GM06990 (cell line): ENCODE measurements around the gene SLC25A47.
"Not testable (repeated sequence)": the region's sequence is repeated elsewhere in the genome, so short reads cannot be mapped to it uniquely, and the experiment has no call there.

Source experiments
- DNase-seq: peaks from one replicate; pipeline ENCODE4 v3.0.0-alpha.2; 2011; ENCODE audit not compliant: insufficient read length; ENCODE audit errors: extremely low read depth
- H3K27me3 ChIP-seq: replicated peaks from 2 replicates; pipeline ENCODE4 v1.6.0; 2011; ENCODE audit warnings: low read length; ENCODE audit not compliant: control insufficient read depth, insufficient read depth
- H3K36me3 ChIP-seq: 2 replicates; pipeline ENCODE4 v1.5.1; 2011; ENCODE audit warnings: low read length; ENCODE audit not compliant: control insufficient read depth, insufficient read depth
- H3K4me3 ChIP-seq: replicated peaks from 2 replicates; pipeline ENCODE4 v1.5.1; 2011; ENCODE audit warnings: low read depth, mild to moderate bottlenecking, control low read depth, low read length
- TF ChIP-seq, protein P1 (sequence below): IDR thresholded peaks from 2 replicates; pipeline ENCODE4 v1.5.1; 2011; ENCODE audit warnings: low read length, control low read depth, mild to moderate bottlenecking, inconsistent platforms; ENCODE audit not compliant: insufficient read depth, poor library complexity, severe bottlenecking

Gene SLC25A47

GRCh38 chr14:100336618-100337530, 13.7 kb downstream of the SLC25A47 start:
- DNase-seq: no peak
- H3K27me3 ChIP-seq: no peaks in the 10 kb centered on the region
- H3K4me3 ChIP-seq: no peak overlapping the region

GRCh38 chr14:100339766-100340422, 16.8 kb downstream of the SLC25A47 start:
- Histone ChIP-seq H3K27me3 (no peaks in the 10 kb centered on the region), H3K4me3 (no peak overlapping the region), H3K36me3 (peaks cover 32% of the 10 kb centered on the region)
- TF ChIP-seq, protein P1, sequence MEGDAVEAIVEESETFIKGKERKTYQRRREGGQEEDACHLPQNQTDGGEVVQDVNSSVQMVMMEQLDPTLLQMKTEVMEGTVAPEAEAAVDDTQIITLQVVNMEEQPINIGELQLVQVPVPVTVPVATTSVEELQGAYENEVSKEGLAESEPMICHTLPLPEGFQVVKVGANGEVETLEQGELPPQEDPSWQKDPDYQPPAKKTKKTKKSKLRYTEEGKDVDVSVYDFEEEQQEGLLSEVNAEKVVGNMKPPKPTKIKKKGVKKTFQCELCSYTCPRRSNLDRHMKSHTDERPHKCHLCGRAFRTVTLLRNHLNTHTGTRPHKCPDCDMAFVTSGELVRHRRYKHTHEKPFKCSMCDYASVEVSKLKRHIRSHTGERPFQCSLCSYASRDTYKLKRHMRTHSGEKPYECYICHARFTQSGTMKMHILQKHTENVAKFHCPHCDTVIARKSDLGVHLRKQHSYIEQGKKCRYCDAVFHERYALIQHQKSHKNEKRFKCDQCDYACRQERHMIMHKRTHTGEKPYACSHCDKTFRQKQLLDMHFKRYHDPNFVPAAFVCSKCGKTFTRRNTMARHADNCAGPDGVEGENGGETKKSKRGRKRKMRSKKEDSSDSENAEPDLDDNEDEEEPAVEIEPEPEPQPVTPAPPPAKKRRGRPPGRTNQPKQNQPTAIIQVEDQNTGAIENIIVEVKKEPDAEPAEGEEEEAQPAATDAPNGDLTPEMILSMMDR: no peak
- no peak for DNase-seq

More at GRCh38 chr14:100336618-100337530, 13.7 kb downstream of the SLC25A47 start:
- peaks cover 43% of the 10 kb centered on the region for H3K36me3 ChIP-seq
- TF ChIP-seq, protein P1: no peak

- H3K27me3 ChIP-seq: no peaks in the 10 kb centered on the region
- DNase-seq: no peak
- TF ChIP-seq, protein P1: no peak
- H3K36me3 ChIP-seq: peaks cover 30% of the 10 kb centered on the region
- H3K4me3 ChIP-seq: no peak overlapping the region
These were observed 17.3 kb downstream of the SLC25A47 start for GRCh38 chr14:100340423-100340813.

GRCh38 chr14:100341301-100342031, 18.3 kb downstream of the SLC25A47 start:
- no peak overlapping the region for H3K4me3 ChIP-seq
- TF ChIP-seq, protein P1: no peak
- no peaks in the 10 kb centered on the region for H3K27me3 ChIP-seq
- no peak for DNase-seq
- peaks cover 37% of the 10 kb centered on the region for H3K36me3 ChIP-seq

DNA sequence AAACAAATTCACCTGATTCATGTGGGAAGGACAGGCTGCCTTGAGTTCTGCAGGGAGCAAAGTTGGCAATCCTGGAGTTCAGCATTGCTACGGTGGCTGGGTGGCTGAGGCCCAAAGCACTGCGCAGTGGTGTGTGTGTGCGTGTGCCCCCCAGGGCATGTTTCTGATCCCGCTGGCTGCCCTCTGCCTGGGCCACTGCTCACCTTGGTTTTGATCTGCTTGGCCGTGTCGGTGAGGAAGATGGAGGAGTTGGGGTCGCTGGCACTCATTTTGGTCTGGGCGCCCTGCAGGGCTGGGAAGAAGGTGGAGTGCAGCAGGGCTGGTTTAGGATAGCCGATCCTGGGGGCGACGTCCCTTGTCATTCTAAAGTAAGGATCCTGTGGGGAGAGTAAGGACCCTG, 19.1 kb downstream of the SLC25A47 start:
- DNase-seq: no peak
- Histone ChIP-seq H3K27me3 (no peaks in the 10 kb centered on the region), H3K36me3 (peaks cover 40% of the 10 kb centered on the region), H3K4me3 (no peak overlapping the region)
- TF ChIP-seq, protein P1: no peak

GRCh38 chr14:100342826-100343225, 19.7 kb downstream of the SLC25A47 start:
- H3K27me3 ChIP-seq, H3K4me3 ChIP-seq, DNase-seq: not testable (repeated sequence)
- peaks cover 38% of the 10 kb centered on the region for H3K36me3 ChIP-seq

DNA sequence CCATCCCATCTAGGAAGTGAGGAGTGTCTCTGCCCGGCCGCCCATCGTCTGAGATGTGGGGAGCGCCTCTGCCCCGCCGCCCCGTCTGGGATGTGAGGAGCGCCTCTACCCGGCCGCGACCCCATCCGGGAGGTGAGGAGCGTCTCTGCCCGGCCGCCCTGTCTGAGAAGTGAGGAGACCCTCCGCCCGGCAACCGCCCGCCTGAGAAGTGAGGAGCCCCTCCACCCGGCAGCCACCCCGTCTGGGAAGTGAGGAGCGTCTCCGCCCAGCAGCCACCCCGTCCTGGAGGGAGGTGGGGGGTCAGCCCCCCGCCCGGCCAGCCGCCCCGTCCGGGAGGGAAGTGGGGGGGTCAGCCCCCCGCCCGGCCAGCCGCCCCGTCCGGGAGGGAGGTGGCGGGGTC, 21.5 kb downstream of the SLC25A47 start:
- not testable (repeated sequence) for DNase-seq, H3K27me3 ChIP-seq, H3K4me3 ChIP-seq
- peaks cover 49% of the 10 kb centered on the region for H3K36me3 ChIP-seq
